GM19328 (cell line): ENCODE measurements around the gene HEXD.
"Not testable (repeated sequence)": the region's sequence is repeated elsewhere in the genome, so short reads cannot be mapped to it uniquely, and the experiment has no call there.

Source experiments
- ATAC-seq: cut with Tn5 transposase; IDR thresholded peaks from one replicate; pipeline ENCODE4 v1.9.1; 2021; ENCODE audit warnings: mild to moderate bottlenecking, moderate library complexity; ENCODE audit not compliant: unreplicated experiment

HEXD gene

DNA sequence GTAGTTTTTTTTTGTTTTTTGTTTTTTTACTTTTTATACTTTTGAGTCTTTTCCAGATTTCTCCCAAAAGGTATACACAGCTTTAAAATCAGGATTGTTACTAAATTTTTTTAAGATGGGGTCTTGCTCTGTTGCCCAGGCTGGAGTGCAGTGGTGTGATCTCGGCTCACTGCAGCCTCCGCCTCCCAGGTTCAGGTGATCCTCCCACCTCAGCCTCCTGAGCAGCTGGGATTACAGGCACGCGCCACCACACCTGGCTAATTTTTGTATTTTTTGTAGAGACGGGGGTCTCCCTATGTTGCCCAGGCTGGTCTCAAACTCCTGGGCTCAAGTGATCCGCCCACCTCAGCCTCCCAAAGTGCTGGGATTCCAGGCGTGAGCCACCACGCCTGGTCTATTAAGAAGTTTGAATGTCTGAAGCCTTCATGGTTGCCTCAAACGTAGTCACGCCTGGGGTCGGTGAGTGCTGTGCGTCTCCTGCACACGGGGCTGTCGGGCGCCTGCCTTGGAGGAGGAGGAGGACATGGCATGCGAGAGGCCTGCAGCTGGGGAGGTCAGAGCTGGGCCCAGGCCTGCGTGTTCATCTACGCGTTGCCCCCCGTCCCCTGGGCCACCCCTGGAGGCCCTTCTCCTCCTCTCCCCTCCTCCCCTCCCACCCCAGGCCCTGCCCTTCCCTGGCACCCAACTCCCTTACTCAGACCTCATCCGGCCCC lies 35.8 kb upstream of the HEXD start:
- not testable (repeated sequence) for ATAC-seq

DNA sequence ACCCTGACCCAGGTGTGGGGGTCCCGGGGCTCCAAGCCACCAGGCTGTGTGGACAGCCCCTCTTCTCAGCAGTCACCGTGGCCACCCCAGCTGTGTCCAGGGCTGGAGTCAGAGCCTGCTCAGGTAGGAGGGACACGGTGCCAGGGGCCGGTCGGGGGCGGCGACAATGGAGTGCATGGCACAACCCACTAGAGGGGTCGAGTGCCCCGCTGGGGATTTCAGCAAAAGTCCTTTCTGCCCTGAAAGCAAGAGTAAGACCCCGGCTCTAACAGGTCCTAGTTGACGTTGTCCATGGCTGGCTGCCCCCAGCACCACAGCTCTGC lies 35.3 kb upstream of the HEXD start:
- ATAC-seq: no peak

DNA sequence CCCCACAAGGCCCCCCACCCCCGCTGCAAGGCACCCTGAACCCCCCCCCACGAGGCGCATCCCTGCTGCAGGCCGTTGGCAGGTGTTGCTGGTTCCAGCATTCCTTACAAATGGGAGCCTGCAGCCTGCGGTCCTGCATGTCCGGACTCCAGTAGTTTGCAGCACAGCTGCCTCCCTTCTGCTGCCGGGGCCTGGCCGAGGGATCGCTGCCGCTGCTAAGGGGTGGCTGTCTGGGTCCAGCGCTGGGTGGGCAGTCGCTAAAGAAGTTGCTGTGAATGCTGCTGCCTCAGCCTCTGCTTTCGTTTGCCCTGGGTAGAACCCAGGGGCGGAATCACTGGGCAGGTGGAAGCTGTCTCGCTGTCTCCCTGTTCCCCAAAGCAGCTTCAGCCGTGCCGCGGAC lies 34.7 kb upstream of the HEXD start:
- ATAC-seq: no peak

DNA sequence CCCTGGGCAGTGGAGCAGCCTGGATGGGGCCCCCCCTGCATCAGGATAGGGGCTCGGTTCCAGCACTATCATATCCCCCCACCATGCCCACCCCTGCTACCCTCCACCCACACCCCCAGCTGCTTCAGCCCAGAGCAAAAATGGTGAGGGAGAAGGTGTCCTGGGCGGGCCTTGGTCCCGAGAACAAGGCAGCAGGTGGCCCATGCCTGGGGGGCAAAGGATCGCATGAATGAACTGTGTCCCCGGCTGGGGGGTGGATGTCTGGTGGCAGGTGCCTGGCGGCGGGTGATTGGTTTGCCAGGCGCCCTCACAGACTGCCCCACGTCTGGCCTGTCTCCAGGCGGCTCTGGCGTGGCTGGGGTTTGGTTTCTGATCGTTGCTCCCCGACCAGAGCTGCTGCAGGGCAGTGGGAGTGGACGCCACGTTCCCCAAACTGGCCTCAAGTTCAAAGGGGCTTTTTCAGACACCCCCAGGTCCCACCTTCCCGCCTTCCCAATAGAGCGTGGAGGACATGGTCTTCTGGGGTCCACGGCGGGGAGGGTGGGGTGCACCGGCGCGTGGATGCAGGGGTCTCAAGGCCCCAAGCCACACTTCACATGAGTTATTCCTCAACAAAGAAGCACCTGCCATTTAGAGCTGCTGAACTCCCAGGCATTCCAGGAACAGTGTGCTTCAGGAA lies 34.0 kb upstream of the HEXD start:
- no peak for ATAC-seq

DNA sequence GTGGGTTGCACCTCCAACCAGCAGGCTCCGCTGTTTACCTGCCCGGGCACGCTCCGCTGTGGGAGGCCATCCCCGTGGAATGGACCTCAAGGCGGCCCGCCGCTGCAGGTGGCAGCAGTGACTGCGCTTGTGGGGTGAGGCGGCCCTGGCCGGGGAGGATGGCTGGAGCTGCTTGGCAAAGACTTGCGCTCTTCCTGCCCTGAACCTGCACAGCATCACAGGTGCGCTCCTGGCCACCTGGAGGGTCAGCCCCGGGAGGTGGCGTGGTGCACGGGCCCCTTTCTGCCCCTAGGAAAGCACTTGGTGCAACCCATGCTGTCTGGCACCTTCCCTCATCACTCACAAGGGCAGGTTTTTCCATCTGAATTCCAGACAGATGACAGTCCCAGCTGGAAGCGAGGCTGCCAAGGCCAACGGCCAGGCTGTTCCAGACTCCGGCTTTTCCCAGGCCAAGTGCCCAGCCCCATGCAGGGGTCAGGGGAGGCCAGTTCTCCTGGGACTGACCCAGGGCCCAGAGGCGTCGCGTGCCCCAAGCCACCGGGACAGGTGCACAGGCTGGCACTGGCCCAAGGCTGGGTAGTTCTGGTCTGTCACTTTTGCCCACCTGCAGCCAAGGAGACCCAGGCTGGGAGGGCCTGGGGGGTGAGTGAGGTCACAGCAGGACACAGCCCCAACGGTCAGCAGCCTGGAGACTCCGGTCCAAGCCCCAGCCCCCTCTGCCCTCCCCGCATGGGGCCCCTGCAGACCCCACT lies 33.2 kb upstream of the HEXD start:
- no peak for ATAC-seq

DNA sequence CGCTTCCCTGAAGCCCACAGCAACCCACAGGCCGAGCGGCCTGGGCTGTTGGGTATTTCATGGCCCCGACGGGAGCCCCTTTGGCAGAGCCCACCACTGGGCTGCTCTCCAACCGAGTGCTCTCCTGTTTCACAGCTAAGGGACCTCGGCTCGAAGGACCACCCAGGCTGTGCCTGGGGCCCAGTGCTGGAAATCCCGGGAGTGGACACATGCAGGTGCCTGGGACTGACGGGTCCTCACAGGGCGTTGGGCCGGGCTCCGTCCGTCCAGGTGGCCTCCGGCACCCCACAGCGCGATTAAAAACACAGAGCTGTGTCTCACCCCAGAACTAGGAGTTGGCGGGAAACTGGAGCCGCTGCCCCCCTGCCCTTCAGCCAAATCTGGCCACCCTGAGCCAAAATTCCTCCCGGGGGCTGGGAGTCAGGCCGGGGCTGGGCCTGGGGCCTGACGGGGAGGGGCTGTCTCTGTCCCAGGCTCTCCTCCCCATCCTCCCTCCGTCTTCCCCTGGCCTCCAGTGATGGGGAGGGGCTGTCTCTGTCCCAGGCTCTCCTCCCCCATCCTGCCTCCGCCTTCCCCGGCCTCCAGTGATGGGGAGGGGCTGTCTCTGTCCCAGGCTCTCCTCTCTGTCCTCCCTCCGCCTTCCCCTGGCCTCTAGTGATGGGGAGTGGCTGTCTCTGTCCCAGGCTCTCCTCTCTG lies 32.4 kb upstream of the HEXD start:
- no peak for ATAC-seq

DNA sequence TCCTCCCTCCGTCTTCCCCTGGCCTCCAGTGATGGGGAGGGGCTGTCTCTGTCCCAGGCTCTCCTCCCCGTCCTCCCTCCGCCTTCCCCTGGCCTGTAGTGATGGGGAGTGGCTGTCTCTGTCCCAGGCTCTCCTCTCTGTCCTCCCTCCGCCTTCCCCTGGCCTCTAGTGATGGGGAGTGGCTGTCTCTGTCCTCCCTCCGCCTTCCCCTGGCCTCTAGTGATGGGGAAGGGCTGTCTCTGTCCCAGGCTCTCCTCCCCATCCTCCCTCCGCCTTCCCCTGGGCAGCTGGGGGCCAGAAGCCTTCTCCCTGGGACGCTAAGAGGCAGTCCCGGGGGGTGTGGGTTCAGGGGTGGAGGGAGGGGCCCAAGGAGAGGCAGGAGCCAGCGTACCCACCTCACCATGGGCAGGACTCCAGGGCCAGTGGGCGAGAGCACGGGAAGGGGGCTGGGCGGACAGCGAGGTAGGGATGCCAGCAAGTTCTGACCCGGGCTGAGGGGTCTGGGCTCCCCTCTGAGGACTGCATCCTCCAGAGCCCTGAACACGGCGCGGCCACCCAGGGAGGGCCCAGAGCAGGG lies 31.8 kb upstream of the HEXD start:
- no peak for ATAC-seq

DNA sequence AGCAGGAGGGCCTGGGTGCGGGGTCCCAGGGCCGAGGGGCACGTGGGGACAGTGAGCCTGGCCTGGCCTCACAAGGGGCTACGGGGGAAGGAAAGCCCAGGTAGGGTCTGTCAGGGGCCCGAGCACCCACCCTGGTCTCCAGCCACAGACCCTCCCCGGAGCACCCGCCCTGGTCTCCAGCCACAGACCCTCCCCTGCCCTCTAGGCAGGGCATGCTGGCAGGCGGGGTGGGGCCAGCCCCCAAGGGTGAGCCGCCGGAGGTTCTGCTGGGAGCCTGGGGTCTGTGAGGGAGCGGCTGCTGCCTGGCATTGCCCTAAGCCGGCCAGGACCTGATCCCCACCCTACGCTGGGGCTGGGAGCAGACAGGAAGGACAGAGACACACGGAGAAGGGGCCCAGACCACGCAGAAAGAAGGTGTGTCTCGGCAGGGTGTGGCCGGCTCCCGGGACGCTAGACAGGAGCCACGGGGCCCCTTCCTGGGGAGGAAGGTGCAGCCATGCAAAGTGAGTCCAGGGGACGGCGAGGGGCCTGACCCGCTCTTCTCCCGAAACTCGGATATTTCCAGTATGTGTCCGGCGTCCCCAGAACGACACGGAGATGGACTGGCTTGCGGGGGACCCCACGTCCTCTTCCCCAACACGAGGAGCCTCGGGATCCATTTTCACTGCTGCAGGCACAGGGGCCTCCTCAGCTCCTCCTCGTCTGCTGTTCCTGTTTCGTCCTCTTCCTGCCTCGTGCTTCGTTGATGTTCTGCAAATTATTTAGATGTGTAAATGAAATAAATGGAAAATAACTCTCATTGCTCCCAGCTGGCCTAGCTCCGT lies 31.1 kb upstream of the HEXD start:
- ATAC-seq: no peak

DNA sequence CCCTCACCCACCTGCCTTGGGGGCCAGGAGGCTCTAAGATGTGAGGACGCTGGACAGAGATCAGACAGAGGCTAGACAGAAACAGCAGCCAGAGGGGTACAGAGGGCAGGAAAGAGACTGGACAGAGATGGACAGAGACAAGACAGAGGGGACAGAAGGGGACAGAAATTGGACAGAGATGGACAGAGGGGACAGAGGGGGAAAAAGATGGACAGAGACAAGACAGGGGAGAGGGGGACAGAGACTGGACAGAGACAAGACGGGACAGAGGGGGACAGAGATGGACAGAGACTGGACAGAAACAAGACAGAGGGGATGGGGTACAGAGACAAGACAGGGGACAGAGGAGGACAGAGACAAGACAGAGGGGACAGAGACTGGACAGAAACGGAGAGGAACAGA lies 30.4 kb upstream of the HEXD start:
- ATAC-seq: no peak

DNA sequence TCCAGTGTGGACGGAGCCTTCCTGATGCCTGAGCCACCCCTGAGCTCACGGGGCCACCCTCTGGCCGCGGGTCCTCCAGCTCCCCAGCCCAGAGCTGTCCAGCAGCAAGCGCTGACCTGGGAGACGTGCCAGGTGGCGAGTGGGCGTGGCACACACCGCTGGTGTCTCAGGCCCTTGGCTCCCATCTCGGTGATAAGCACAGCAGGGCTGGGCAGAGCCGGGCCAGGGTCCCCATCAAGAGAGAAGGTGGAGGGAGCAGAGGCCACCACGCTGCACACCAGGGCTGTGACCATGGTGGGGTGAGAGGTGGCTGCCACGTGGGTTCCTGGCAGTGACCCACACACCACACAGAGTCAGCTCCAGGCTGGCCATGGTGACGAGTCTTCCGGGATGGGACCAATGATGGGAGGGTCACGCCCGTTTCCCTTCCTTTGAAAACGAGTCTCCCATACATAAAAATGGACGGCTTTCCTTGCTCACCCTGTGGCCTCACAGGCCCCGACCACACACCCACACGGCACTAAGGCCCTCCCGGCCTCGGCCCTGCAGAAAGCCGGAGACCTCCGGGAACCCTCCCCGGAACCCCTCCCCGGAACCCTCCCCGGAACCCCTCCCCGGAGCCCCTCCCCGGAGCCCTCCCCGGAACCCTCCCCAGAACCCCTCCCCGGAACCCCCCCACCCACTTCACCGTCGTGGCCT lies 29.8 kb upstream of the HEXD start:
- ATAC-seq: no peak

DNA sequence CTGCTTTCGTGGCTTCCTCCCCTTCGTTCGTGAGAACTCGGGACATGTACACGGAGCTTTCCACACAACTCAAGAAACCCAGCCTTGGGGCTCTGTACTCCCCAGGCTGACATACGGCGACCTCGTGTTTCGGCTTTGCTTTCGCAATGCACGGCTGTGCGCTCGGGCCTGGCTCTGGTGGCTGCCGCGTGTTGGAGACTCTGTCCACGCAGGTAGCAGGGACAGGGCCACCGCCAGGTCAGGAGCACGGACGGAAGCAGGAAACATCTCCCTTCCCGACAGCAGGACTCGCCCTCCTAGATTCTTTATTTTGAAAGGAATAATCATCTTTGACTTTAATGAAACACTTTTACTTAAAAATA lies 29.2 kb upstream of the HEXD start:
- no peak for ATAC-seq

DNA sequence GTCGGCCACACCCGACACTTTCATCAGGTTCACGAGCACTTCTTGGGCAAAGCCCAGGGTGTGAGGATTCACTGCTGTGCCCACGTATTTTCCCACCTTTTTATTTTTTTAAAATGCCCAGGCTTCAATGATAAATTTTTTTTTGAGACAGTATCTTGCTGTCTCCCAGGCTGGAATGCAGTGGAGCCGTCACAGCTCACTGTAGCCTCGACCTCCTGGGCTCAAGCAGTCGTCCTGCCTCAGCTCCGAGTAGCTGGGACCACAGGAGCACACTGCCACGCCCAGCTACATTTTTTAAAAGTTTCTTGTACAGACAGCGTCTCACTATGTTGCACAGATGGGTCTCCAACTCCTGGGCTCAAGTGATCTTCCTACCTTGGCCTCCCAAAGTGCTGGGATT lies 28.8 kb upstream of the HEXD start:
- ATAC-seq: no peak

DNA sequence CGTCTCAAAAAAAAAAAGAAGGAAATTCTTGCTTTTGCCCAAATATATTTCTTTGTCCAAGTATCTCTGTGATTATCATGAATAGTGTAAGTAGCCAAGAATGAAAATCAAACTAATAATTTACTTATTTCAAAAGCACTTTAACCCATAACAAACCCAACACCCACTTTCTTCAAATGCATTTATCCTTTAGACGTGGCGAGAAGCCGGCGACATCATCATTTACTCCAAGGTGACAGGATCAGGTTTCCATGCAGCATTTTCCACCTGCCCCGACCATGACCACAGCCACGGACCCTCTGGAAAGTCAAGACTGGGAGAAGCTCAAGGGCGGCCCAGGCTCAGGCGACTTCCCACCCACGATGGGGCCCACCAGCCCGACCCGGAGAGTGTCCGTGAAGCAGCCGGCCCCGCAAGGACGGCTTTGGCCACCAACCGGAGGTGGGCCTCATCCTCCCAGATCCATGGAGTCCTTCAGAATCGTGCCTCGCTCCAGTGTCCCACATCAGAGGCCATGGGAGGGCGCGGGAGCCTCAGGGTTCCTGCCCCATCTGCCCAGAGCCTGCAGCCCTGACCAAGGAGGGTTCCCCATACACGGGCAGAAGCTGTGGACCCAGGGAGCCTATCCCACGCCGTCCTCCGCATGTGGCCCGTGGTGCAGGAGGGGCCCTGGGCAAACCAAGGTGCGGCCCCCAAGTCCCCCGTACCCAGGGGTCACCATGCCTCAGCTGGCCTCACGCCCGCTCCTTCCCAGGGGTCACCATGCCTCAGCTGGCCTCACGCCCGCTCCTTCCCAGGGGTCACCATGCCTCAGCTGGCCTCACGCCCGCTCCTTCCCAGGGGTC lies 27.9 kb upstream of the HEXD start:
- no peak for ATAC-seq

DNA sequence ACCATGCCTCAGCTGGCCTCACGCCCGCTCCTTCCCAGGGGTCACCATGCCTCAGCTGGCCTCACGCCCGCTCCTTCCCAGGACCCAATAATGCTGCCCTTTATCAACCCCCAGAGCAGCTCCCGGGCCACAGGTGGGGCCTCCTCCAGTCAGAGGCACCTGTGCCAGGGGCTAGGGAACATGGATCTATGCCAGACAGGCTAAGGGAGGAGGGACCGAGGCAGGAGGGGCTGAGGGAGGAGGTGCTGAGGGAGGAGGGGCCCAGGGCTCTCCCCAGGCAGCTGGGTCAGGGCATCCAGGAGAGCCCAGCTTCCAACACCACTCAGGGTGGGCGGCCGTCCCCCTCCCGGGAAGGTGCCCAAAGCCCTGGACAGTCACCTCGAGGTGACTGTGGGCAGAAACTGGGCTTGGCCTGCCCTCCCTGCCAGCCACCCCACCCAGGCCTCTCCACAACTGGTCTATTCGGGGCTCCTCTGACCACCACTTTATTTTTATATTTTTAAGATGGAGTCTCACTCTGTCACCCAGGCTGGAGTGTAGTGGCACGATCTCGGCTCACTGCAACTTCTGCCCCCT lies 27.2 kb upstream of the HEXD start:
- ATAC-seq: no peak

DNA sequence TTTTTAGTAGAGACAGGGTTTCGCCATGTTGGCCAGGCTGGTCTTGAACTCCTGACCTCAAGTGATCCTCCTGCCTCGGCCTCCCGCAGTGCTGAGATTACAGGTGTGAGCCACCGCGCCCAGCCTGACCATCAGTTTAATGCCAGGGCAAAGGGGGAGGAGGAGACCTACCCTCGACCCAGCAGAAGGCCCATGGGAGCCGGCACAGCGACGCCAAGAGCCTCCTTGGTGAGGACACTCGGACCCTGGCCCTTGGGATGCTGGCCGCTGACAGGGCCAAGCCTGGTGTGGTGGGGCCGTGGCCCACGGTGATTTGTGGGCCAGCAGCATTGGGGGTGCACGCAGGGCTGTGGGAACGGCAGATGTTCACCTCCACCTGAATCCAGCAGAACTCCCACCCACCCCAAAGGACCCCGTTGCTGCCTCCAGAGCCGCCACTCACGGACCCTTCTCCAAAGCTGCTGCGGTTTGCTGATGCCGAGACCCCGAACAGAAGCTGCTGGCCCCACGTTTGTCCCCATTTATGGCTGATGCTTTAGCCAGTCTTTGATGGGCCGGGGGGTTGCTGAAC lies 26.6 kb upstream of the HEXD start:
- no peak for ATAC-seq

DNA sequence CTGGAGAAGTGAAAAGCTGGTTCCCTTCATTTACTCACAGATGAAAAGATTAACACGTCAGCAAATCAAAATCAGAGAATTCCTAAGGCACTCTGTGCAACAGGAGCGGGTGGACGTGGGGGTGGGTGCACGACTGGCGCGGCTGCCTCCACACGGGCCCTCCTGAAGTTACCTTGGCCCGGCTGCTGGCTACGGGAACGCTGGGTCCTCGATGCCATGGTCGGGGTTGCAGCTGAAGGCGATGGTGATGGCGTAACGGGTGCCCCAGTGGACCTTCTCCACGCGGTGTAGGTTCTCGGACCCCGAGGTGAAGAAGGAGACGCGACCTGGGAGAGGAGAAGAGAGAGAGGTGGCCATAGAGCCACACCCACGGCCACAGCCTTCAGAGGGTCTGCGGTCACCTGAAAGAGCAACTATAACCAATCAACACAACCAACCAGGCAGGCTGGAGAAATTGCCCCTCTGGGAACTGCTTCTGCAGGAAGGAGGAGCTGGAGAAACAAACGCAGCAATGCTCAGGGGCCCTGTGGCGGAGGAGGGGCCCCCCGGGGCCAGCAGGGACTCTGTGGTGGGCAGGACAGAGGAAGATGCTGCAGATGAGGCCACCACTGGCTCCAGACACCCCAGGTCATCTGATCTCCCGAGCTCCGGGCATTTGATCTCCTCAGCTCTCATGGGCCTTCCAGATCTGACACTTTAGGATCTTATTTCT lies 25.8 kb upstream of the HEXD start:
- ATAC-seq: no peak

DNA sequence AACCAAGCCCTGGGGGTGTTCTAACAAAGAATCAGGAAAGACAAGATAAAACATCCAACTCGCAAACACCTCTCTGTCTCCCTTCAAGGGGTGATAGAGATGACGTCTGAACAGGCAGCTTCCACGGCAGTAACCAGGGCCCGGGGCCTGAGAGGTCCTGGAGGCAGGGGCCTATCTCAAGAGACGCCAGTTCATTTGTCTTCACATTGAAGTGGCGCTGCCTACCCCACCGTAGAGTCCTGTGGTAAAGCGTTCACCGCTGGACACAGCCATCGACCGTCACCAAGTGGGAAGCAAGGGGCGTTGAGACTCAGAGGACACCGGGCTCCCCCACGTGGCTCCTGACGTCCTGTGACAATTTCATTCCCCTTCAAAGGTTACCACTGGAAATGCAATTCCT lies 25.2 kb upstream of the HEXD start:
- no peak for ATAC-seq

DNA sequence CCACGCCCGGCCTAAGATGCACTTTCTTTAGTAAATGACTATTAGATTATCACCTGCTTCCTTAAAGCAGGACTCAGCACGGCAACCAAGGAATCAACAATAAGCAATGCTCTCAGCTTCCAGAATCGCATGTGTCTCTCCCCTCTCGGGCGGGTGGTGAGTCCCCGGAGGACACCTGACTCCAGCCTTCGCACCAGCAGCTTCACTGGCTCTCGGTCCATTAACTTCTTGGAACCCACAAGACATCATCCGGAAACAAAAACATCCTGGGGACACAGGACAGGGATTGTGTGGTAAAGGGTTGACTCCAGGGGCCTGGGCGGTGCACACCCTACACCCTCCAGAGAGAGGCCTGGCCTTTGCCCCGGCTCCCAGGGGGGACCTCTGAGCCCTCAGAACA lies 23.9 kb upstream of the HEXD start:
- ATAC-seq: no peak
